Neural crest cell (in vitro differentiated cells): ENCODE data around the gene CUL3. TPM values are rescaled to one million over a fixed set of nuclear protein-coding genes. Genes with fewer than 3 reads are reported as not detected.
"Not testable (repeated sequence)": the region's sequence is repeated elsewhere in the genome, so short reads cannot be mapped to it uniquely, and the experiment has no call there.

Experiments used
- DNase-seq: peaks from one replicate; pipeline ENCODE4 v3.0.0; 2021; ENCODE audit warnings: low read depth, mixed read lengths, low spot score
- H3K27ac Mint-ChIP-seq: one replicate; pipeline ENCODE4 v1.8.0; 2021; ENCODE audit warnings: mild to moderate bottlenecking, mixed read lengths; ENCODE audit not compliant: unreplicated experiment
- H3K27me3 Mint-ChIP-seq: 2 replicates; pipeline ENCODE4 v1.8.0; 2021; ENCODE audit warnings: low read depth, mild to moderate bottlenecking, mixed read lengths
- H3K36me3 Mint-ChIP-seq: 2 replicates; pipeline ENCODE4 v1.8.0; 2021; ENCODE audit warnings: low read depth, mild to moderate bottlenecking, mixed read lengths
- H3K4me1 Mint-ChIP-seq: 2 replicates; pipeline ENCODE4 v1.8.0; 2021; ENCODE audit warnings: mixed read lengths
- H3K4me3 Mint-ChIP-seq: one replicate; pipeline ENCODE4 v1.8.0; 2021; ENCODE audit warnings: mild to moderate bottlenecking, mixed read lengths
- H3K9me3 Mint-ChIP-seq: 2 replicates; pipeline ENCODE4 v1.8.0; 2021; ENCODE audit warnings: mixed read lengths
- total RNA-seq: library from RNA; stranded (reverse); gene quantifications from 2 replicates; pipeline ENCODE4 v1.2.1, GENCODE V29; 2021
- TF ChIP-seq, protein P1 (sequence below): fragments of 200-600 bp; sonication (generic); conservative IDR thresholded peaks from 2 replicates; pipeline ENCODE4 v1.5.0; 2021; ENCODE audit warnings: antibody characterized with exemption, mild to moderate bottlenecking

Gene CUL3
- total RNA-seq, 1 donor from 2014 or later: 99.4 TPM

DNA sequence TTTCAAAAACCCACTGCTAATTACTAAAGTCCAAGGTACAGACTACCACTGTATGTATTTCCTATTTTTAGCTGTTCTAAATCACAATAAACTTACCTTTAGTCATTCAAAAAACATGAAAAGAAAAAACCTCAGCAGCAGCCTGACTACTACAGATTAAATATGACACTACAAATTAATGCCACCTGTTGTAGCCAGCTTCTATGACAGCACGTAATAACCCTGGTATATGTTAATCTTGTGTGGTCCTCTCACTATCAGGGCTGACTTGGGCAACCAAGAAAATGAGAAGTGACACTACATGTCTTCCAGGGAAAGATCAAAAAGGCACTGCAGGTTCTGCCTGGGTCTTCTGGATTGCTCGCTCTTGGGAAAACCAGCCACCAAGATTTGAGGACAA lies 92.6 kb downstream of the CUL3 start:
- Mint-ChIP-seq H3K4me3 (no peak overlapping the region), H3K27me3 (no peaks in the 10 kb centered on the region), H3K27ac (no peak overlapping the region), H3K9me3 (peaks cover 20% of the 10 kb centered on the region), H3K36me3 (peaks cover 49% of the 10 kb centered on the region), H3K4me1 (no peaks in the 10 kb centered on the region)
- TF ChIP-seq, protein P1, sequence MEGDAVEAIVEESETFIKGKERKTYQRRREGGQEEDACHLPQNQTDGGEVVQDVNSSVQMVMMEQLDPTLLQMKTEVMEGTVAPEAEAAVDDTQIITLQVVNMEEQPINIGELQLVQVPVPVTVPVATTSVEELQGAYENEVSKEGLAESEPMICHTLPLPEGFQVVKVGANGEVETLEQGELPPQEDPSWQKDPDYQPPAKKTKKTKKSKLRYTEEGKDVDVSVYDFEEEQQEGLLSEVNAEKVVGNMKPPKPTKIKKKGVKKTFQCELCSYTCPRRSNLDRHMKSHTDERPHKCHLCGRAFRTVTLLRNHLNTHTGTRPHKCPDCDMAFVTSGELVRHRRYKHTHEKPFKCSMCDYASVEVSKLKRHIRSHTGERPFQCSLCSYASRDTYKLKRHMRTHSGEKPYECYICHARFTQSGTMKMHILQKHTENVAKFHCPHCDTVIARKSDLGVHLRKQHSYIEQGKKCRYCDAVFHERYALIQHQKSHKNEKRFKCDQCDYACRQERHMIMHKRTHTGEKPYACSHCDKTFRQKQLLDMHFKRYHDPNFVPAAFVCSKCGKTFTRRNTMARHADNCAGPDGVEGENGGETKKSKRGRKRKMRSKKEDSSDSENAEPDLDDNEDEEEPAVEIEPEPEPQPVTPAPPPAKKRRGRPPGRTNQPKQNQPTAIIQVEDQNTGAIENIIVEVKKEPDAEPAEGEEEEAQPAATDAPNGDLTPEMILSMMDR: no peak
- DNase-seq: no peak

GRCh38 chr2:224487940-224488339 lies 97.2 kb downstream of the CUL3 start:
- H3K27ac Mint-ChIP-seq, DNase-seq, H3K4me1 Mint-ChIP-seq, H3K4me3 Mint-ChIP-seq, H3K27me3 Mint-ChIP-seq: not testable (repeated sequence)
- H3K9me3 Mint-ChIP-seq: peaks cover 27% of the 10 kb centered on the region
- H3K36me3 Mint-ChIP-seq: peaks cover 60% of the 10 kb centered on the region

DNA sequence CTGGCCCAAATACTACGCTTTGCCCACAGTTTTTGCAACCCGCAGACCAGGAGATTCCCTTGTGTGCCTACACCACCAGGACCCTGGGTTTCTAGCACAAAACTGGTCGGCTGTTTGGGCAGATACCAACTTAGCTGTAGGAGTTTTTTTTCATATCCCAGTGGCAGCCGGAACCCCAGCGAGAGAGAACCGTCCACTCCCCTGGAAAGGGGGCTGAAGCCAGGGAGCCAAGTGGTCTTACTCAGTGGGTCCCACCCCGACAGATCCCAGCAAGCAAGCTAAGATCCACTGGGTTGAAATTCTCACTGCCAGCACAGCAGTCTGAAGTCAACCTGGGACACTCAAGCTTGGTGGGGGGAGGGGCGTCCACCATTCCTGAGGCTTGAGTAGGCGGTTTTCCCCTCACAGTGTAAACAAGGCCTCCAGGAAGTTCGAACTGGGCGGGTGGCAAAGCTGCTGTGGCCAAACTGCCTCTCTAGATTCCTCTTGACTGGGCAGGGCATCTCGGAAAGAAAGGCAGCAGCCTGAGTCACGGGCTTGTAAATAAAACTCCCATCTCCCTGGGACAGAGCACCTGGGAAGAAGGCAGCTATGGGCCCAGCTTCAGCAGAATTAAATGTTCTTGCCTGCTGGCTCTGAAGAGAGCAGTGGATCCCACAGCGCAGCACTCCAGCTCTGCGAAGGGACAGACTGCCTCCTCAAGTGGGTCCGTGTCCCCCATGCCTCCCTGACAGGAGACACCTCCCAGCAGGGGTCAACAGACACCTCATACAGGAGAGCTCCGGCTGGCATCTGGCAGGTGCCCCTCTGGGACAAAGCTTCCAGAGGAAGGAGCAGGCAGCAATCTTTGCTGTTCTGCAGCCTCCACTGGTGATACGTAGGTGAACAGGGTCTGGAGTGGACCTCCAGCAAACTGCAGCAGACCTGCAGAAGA lies 99.8 kb downstream of the CUL3 start:
- H3K36me3 Mint-ChIP-seq: peaks cover 43% of the 10 kb centered on the region
- DNase-seq: not testable (repeated sequence)

DNA sequence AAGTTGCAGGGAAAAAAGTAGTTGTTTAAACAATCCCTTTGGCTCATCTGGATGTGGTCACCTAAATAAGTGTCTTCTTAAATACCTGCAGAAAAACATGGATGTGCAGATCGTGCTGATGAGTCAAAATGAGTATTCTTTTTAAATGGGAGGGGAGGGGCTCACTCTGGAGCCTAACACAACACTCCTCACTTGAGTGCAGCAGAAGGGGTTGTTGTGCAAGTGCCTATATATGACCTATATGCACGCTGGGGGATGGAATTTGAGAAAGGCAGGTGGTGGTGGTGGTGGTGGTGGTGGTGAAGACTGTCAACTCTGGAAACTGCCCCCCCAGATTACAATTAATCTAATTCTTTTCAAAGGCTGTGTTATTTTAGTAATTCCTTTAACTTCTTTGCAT lies 105.3 kb downstream of the CUL3 start:
- H3K4me3 Mint-ChIP-seq: no peak overlapping the region
- TF ChIP-seq, protein P1: no peak
- no peaks in the 10 kb centered on the region for H3K27me3 Mint-ChIP-seq
- H3K36me3 Mint-ChIP-seq: peaks cover 28% of the 10 kb centered on the region
- no peaks in the 10 kb centered on the region for H3K9me3 Mint-ChIP-seq
- DNase-seq: no peak
- H3K27ac Mint-ChIP-seq: no peak overlapping the region
- H3K4me1 Mint-ChIP-seq: no peaks in the 10 kb centered on the region

More for the DNA sequence above, 99.8 kb downstream of the CUL3 start:
- peaks cover 25% of the 10 kb centered on the region for H3K9me3 Mint-ChIP-seq
- H3K27me3 Mint-ChIP-seq, H3K27ac Mint-ChIP-seq, H3K4me1 Mint-ChIP-seq, H3K4me3 Mint-ChIP-seq: not testable (repeated sequence)

DNA sequence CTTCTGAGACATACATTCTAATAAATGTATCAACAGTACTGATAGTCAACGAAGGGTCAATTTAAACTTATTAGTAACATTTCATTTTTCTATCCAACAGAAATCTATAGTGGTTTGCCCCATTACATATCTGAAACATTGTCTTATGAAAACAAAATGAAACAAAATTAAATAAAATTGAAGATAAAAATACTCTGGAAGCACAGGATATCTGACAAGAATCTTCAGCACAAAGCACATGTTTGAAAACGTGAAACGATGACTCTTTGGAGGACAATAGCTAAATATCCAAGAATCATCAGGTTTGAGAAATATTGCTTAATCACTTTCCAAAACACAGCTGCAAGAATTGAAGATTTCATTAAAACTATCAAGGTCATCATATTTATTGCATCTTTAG lies 112.3 kb downstream of the CUL3 start:
- no peaks in the 10 kb centered on the region for H3K9me3 Mint-ChIP-seq
- no peak for DNase-seq
- H3K4me1 Mint-ChIP-seq: peaks cover under 1% of the 10 kb centered on the region
- no peak overlapping the region for H3K4me3 Mint-ChIP-seq
- TF ChIP-seq, protein P1: no peak
- H3K27me3 Mint-ChIP-seq: no peaks in the 10 kb centered on the region
- no peak overlapping the region for H3K27ac Mint-ChIP-seq
- H3K36me3 Mint-ChIP-seq: peaks cover 27% of the 10 kb centered on the region

GRCh38 chr2:224472137-224472536 lies 113.0 kb downstream of the CUL3 start:
- Mint-ChIP-seq H3K4me1 (peaks cover 5% of the 10 kb centered on the region), H3K27me3 (no peaks in the 10 kb centered on the region), H3K36me3 (peaks cover 22% of the 10 kb centered on the region), H3K27ac (no peak overlapping the region), H3K4me3 (no peak overlapping the region), H3K9me3 (no peaks in the 10 kb centered on the region)
- DNase-seq: no peak
- TF ChIP-seq, protein P1: no peak
